Measurements from ENCODE around the gene HARS2. TPM values are rescaled to one million over a fixed set of nuclear protein-coding genes. Genes with fewer than 3 reads are reported as not detected.

The HARS2 gene
- polyA plus RNA-seq, 1 donor (not counting 4 experiments of a cell fraction or from before 2014, with no cell fraction given), result 44.5 TPM

GRCh38 chr5:140710899-140711552, 19.8 kb downstream of the HARS2 start:
- no peaks in the 10 kb centered on the region for H3K27me3 ChIP-seq (ENCODE audit: control insufficient read depth, extremely low read depth, insufficient read depth, low read length)
- no peaks in the 10 kb centered on the region for H3K9me3 ChIP-seq (ENCODE audit: control insufficient read depth, low read depth, low read length)
- peaks cover 4% of the 10 kb centered on the region for H3K4me1 ChIP-seq (ENCODE audit: control insufficient read depth, extremely low read depth, insufficient read depth, low read length)
- H3K9me1 ChIP-seq (ENCODE audit: control insufficient read depth, extremely low read depth, insufficient read depth, low read length), result no peaks in the 10 kb centered on the region
- DNase-seq (ENCODE audit: low read depth, low spot score) (peak; percentile 93), FAIRE-seq (peak; percentile 79)
- H3K27ac ChIP-seq (ENCODE audit: control insufficient read depth, insufficient read depth, low read length), result peak overlapping the region; percentile 64
- H3K4me2 ChIP-seq (ENCODE audit: control insufficient read depth, extremely low read depth, insufficient read depth, low read depth, low read length), result peak overlapping the region; percentile 83
- H3K36me3 ChIP-seq (ENCODE audit: control insufficient read depth in 2 of 2, extremely low read depth in 1 of 2, insufficient read depth in 2 of 2, low read length in 2 of 2), result peaks cover 3 to 17% of the 10 kb centered on the region in 2 experiments
- H4K20me1 ChIP-seq (ENCODE audit: control insufficient read depth, extremely low read depth, insufficient read depth, low read length), result no peaks in the 10 kb centered on the region
- dilution Hi-C loops (cut with MboI; ENCODE audit: extremely low pct_ligation_motif_present, low sequenced_read_pairs), result no loop called here
- no peaks in the 10 kb centered on the region for H3K79me2 ChIP-seq (ENCODE audit: control insufficient read depth, insufficient read depth, low read length)
- peak overlapping the region; percentile 71 for H2AFZ ChIP-seq (ENCODE audit: control insufficient read depth, low read length)
- H3K9ac ChIP-seq (ENCODE audit: control insufficient read depth, extremely low read depth, insufficient read depth, low read length), result peak overlapping the region; percentile 63
- H3K4me3 ChIP-seq (ENCODE audit: control insufficient read depth in 2 of 3, extremely low read depth in 1 of 3, insufficient read depth in 2 of 3, low read depth in 1 of 3, low read length in 3 of 3), result peak overlapping the region; percentile 50 to 81 (median 79)
- no peak for TF ChIP-seq EZH2 (IDR thresholded peaks at IDR 0.05; ENCODE audit: low read length)

- no peak for FAIRE-seq
- Histone ChIP-seq H3K27ac (ENCODE audit: control insufficient read depth, insufficient read depth, low read length) (no peak overlapping the region), H3K4me3 (ENCODE audit: control insufficient read depth in 2 of 3, extremely low read depth in 1 of 3, insufficient read depth in 2 of 3, low read depth in 1 of 3, low read length in 3 of 3) (no peak overlapping the region)
Measured at GRCh38 chr5:140711794-140712193, 20.5 kb downstream of the HARS2 start.

More at GRCh38 chr5:140711794-140712193, 20.5 kb downstream of the HARS2 start:
- Histone ChIP-seq H3K4me1 (ENCODE audit: control insufficient read depth, extremely low read depth, insufficient read depth, low read length) (peaks cover 4% of the 10 kb centered on the region), H3K79me2 (ENCODE audit: control insufficient read depth, insufficient read depth, low read length) (no peaks in the 10 kb centered on the region), H3K27me3 (ENCODE audit: control insufficient read depth, extremely low read depth, insufficient read depth, low read length) (no peaks in the 10 kb centered on the region), H3K9ac (ENCODE audit: control insufficient read depth, extremely low read depth, insufficient read depth, low read length) (no peak overlapping the region), H2AFZ (ENCODE audit: control insufficient read depth, low read length) (no peak overlapping the region), H3K9me3 (ENCODE audit: control insufficient read depth, low read depth, low read length) (no peaks in the 10 kb centered on the region), H3K9me1 (ENCODE audit: control insufficient read depth, extremely low read depth, insufficient read depth, low read length) (no peaks in the 10 kb centered on the region), H3K4me2 (ENCODE audit: control insufficient read depth, extremely low read depth, insufficient read depth, low read depth, low read length) (peak overlapping the region; percentile 58), H3K36me3 (ENCODE audit: control insufficient read depth in 2 of 2, extremely low read depth in 1 of 2, insufficient read depth in 2 of 2, low read length in 2 of 2) (peaks cover 3 to 11% of the 10 kb centered on the region in 2 experiments), H4K20me1 (ENCODE audit: control insufficient read depth, extremely low read depth, insufficient read depth, low read length) (no peaks in the 10 kb centered on the region)
- dilution Hi-C loops (cut with MboI; ENCODE audit: extremely low pct_ligation_motif_present, low sequenced_read_pairs), result no loop called here
- no peak for DNase-seq (ENCODE audit: low read depth, low spot score)
- TF ChIP-seq EZH2 (IDR thresholded peaks at IDR 0.05; ENCODE audit: low read length) (no peak), CTCF (optimal IDR thresholded peaks at IDR 0.05 in 1 of 3, IDR thresholded peaks at IDR 0.05 in 1 of 3, conservative IDR thresholded peaks at IDR 0.05 in 1 of 3; ENCODE audit: extremely low read depth in 1 of 3, insufficient read depth in 2 of 3, low read length in 3 of 3) (no peak)

Measured in keratinocyte (primary cell).